ACC112 (cell line): Measurements from ENCODE around the gene OR10H3.

ENCODE experiments used
- H2AFZ ChIP-seq: fragments of 200-600 bp; sonication (generic); one replicate; pipeline ENCODE4 v1.6.0; 2017; ENCODE audit warnings: antibody characterized with exemption, low read length; ENCODE audit not compliant: unreplicated experiment
- H3K27ac ChIP-seq: fragments of 200-600 bp; sonication (generic); 2 replicates; pipeline ENCODE4 v1.5.1; 2014; ENCODE audit warnings: low read depth, mild to moderate bottlenecking, antibody characterized with exemption, low read length, moderate library complexity
- H3K27me3 ChIP-seq: fragments of 200-600 bp; sonication (generic); 2 replicates; pipeline ENCODE4 v1.6.1; 2014; ENCODE audit warnings: mild to moderate bottlenecking, antibody characterized with exemption, low read length, moderate library complexity, mixed read lengths; ENCODE audit not compliant: insufficient read depth
- H3K36me3 ChIP-seq: fragments of 200-600 bp; sonication (generic); 2 replicates; pipeline ENCODE4 v1.6.1; 2016; ENCODE audit warnings: mild to moderate bottlenecking, antibody characterized with exemption, low read length, moderate library complexity, mixed read lengths; ENCODE audit not compliant: insufficient read depth
- H3K4me1 ChIP-seq: fragments of 200-600 bp; sonication (generic); one replicate; pipeline ENCODE4 v1.6.1; 2016; ENCODE audit warnings: low read length, mixed read lengths; ENCODE audit not compliant: insufficient read depth, unreplicated experiment, control insufficient read depth
- H3K4me3 ChIP-seq: fragments of 200-600 bp; sonication (generic); 2 replicates; pipeline ENCODE4 v1.5.1; 2014; ENCODE audit warnings: mild to moderate bottlenecking, low read depth, low read length
- H3K79me2 ChIP-seq: fragments of 200-600 bp; sonication (generic); one replicate; pipeline ENCODE4 v1.6.0; 2016; ENCODE audit warnings: low read length; ENCODE audit not compliant: control insufficient read depth, unreplicated experiment, insufficient read depth

Gene OR10H3, protein sequence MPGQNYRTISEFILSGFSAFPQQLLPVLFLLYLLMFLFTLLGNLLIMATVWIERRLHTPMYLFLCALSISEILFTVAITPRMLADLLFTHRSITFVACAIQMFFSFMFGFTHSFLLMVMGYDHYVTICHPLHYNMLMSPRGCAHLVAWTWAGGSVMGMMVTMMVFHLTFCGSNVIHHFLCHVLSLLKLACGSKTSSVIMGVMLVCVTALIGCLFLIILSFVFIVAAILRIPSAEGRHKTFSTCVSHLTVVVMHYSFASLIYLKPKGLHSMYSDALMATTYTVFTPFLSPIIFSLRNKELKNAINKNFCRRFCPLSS

DNA sequence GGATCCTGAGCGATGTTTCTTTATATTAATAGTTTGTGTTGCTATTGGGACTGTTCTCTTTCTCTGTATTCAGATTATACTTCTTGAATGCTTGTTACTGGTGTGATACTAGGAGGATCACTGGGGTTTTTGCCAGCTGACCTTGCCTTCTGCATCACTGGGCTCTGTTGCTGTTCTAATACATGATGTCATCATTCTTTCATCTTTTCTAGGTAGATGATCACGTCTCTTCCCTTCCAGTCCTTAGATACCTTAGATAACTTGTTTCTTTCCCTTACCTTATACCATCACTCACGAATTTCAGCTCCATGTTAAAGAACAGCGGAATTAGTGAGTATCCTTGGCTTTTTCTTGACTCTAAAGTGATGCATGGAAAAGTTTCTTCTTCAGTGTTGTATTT lies at the start of gene OR10H3:
TSS of gene OR10H3 (plus strand) at position 264 of the 400 bp plus-strand sequence. CDS start 3,408 bp downstream, outside the sequence.
- Histone ChIP-seq H2AFZ (no peak within 1 kb of the TSS), H3K36me3 (no peaks in the 10 kb centered on the region), H3K27ac (no peak within 1 kb of the TSS), H3K27me3 (no peaks in the 10 kb centered on the region), H3K79me2 (no peaks in the 10 kb centered on the region), H3K4me3 (no peak within 1 kb of the TSS), H3K4me1 (no peaks in the 10 kb centered on the region)

DNA sequence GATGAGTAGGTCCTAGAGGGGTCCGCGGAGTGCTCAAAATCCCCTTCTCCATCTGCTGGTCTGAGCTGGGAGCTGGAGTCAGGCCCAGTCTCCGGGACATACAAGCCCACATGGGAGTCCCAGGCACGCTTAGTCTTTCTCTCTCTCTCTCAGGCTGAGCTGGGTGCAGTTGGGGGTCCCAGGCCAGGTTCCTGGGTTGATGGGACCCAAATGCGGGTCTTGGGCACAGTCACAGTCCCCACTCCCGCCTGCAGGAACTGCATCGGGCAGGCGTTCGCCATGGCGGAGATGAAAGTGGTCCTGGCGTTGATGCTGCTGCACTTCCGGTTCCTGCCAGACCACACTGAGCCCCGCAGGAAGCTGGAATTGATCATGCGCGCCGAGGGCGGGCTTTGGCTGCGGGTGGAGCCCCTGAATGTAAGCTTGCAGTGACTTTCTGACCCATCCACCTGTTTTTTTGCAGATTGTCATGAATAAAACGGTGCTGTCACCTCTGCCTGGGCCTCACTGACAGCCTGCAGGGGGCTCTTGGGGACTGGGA lies 41.1 kb upstream of the OR10H3 start:
- H3K4me3 ChIP-seq = no peak overlapping the region
- H3K27me3 ChIP-seq = no peaks in the 10 kb centered on the region
- no peaks in the 10 kb centered on the region for H3K79me2 ChIP-seq
- H3K27ac ChIP-seq = no peak overlapping the region
- H2AFZ ChIP-seq = no peak overlapping the region
- no peaks in the 10 kb centered on the region for H3K36me3 ChIP-seq
- no peaks in the 10 kb centered on the region for H3K4me1 ChIP-seq

DNA sequence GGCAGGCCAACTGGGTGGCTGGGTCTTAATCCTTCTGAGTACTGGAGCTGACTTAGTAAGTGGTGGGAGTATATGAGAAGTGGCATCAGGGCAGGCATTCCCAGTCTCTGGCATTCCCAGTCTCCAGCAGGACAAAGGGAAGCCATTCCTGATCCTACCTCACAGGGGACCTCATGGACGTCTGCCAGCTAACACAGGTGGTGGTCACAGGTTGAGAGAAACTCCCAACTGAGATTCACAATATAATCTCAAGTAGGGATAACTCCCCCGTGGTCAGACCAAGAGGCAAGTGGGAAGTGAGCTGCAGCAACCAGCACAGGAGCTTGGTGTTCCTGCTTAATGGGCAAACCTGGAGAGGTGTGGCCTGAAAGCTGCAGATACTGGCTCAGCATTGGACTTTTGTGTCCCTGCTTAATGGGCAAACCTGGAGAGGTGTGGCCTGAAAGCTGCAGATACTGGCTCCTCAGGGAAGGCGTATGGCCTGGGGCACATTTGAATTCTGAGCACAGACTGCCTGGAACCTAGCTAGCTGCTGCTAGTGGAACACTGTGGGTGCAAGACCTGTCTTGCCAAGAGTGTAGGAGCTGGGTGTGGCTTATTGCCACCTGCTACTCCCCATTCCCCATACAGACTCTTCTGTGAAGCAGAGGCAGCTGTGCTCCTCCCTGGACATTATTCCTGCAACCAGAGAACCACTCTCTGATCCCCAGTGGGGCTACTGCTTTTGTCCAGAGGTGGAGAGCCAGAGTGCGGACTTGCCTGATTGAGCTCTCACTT lies 35.8 kb upstream of the OR10H3 start:
- Histone ChIP-seq H3K27ac (no peak overlapping the region), H3K36me3 (no peaks in the 10 kb centered on the region), H2AFZ (no peak overlapping the region), H3K27me3 (no peaks in the 10 kb centered on the region), H3K4me3 (no peak overlapping the region), H3K79me2 (no peaks in the 10 kb centered on the region), H3K4me1 (no peaks in the 10 kb centered on the region)

DNA sequence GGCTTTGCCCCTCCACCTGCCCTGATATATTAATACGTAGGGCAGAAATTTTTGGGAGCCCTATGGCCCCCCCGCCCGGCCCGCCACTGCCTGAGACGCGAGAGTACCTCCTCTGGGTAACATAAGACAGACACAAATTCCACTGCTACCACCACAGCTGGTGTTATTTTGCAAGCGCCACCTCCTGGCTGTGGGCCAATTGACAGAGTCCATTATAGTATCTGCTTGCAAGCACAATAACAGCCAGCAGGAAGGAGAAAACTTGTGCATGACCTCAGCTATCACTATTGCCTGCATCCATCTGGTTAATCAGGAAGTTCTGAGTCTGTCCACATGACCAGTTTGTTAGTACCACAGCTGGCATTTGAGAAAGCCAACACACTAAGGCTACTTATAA lies 35.3 kb upstream of the OR10H3 start:
- Histone ChIP-seq H2AFZ (no peak overlapping the region), H3K79me2 (no peaks in the 10 kb centered on the region), H3K4me3 (no peak overlapping the region), H3K27ac (no peak overlapping the region), H3K36me3 (no peaks in the 10 kb centered on the region), H3K27me3 (no peaks in the 10 kb centered on the region), H3K4me1 (no peaks in the 10 kb centered on the region)

DNA sequence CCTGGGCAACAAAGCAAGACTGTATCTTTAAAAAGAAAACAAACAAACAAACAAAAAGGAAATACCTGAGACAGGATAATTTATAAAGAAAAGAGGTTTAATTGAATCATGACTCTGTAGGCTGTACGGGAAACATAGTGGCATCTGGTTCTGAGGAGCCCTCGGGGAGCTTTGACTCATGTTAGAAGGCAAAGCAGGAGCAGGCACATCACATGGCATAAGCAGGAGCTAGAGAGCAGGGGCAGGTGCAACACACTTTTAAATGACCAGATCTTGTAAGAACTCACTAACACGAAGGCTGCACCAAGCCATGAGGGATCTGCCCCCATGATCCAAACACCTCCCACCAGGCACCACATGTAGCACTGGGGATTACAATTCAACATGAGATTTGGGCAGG lies 23.1 kb upstream of the OR10H3 start:
- Histone ChIP-seq H3K4me1 (no peaks in the 10 kb centered on the region), H2AFZ (no peak overlapping the region), H3K79me2 (no peaks in the 10 kb centered on the region), H3K27ac (no peak overlapping the region), H3K27me3 (no peaks in the 10 kb centered on the region), H3K4me3 (no peak overlapping the region), H3K36me3 (no peaks in the 10 kb centered on the region)

DNA sequence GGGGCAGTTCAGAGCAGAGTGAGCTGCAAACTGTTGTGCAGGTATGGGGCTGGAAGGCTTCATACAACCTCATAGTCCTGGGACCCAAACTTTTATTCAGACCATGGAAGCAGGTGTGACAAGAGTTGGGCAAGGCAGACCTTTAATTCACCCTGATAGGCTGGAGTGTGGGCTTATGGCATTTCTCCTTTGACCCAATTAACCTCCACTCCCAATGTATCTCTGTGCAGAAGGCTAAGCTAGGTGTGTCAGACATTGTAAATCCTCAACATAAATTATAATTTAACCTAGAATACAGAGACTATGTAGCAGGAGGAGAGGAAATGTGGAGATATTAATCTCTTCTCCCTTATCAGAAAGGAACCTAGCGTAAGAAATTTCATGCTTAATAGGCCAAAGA lies 22.1 kb upstream of the OR10H3 start:
- H3K27ac ChIP-seq = no peak overlapping the region

DNA sequence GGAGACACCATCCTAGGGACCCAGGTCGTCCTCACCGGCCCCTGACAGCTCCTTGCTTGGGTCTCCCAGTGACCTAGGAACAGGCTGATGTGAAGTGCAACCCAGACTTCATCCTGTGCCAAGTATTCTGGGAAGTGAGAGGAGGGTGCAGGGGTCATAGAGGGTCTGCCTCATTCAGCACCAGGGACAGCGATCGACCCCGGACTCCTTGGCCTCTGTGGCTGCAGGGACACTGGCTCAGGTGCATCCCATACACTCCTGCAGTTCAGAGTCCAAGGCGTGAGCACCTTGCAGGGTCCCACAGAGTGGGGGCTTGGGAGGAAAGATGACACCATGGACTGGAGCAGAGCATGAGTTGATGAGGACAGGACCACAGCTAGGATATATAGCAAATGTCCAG lies 20.0 kb upstream of the OR10H3 start:
- Histone ChIP-seq H3K4me3 (no peak overlapping the region), H2AFZ (no peak overlapping the region), H3K36me3 (no peaks in the 10 kb centered on the region), H3K27me3 (no peaks in the 10 kb centered on the region), H3K27ac (no peak overlapping the region), H3K4me1 (no peaks in the 10 kb centered on the region), H3K79me2 (no peaks in the 10 kb centered on the region)

More for the DNA sequence above, 22.1 kb upstream of the OR10H3 start:
- Histone ChIP-seq H3K4me1 (no peaks in the 10 kb centered on the region), H3K36me3 (no peaks in the 10 kb centered on the region), H3K27me3 (no peaks in the 10 kb centered on the region), H3K4me3 (no peak overlapping the region), H2AFZ (no peak overlapping the region), H3K79me2 (no peaks in the 10 kb centered on the region)

DNA sequence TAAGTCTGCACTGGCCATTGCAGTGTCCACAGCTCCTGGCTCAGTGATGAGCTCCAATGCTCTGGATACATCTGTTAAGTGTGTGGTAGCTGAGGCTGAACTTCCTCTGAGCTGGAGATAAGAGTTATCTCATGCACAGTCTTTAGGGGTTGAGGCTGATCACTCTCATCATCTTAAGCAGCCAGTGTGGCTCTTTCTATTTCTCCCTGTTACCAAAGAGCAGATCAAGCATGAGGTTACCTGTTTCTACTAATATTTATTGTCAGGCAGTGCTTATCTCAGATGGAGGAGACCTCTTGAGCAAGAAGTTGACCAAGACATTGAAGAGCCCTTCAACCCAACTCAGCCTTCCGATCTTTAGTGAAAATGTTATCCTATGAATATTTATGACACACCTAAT lies 16.5 kb upstream of the OR10H3 start:
- Histone ChIP-seq H3K36me3 (no peaks in the 10 kb centered on the region), H3K27me3 (no peaks in the 10 kb centered on the region), H3K27ac (no peak overlapping the region), H2AFZ (no peak overlapping the region), H3K4me3 (no peak overlapping the region), H3K79me2 (no peaks in the 10 kb centered on the region), H3K4me1 (no peaks in the 10 kb centered on the region)

DNA sequence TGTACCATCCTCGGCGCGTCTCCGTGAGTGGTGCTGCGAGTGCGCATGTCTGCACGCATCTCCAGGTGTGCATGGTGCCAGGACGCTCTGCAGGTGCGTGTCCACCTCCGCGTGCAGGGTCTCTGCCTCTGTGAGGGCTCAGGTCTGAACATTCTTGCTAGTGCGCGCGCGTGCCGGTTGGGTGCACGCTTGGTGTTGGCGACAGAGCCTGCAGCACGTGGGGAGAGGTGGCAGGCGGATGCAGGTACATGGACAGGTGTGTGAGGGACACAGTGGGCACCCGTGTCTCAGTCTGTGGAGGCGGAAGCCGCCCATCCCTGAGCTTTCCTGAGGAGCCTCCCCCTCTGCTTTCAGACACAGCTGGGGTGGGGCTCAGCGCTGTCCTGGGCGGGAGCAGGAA lies 14.8 kb upstream of the OR10H3 start:
- Histone ChIP-seq H3K36me3 (no peaks in the 10 kb centered on the region), H2AFZ (no peak overlapping the region), H3K4me1 (no peaks in the 10 kb centered on the region), H3K27ac (no peak overlapping the region), H3K4me3 (no peak overlapping the region), H3K79me2 (no peaks in the 10 kb centered on the region), H3K27me3 (no peaks in the 10 kb centered on the region)

DNA sequence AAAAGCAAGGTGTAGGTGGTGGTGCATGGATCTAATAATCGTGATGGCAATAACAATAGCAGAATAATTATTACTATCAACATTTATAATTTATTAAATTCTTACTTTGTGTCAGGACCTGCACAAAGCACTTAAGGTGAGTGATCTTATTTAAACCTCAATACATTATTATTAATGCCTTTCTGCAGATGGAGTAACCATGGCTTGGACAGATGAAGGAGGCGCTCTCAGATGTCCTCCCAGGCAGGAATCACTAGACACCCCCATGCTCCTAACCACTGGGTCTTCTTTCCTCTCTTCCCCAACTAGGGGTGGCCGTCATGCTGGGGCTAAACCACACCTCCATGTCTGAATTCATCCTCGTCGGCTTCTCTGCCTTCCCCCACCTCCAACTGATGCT lies 10.1 kb upstream of the OR10H3 start, which contains the start of gene OR10H2:
TSS of gene OR10H2 (plus strand) at position 301 of the 400 bp plus-strand sequence. CDS start at position 321, 20 bp downstream.
- Histone ChIP-seq H3K27me3 (no peaks in the 10 kb centered on the region), H3K36me3 (no peaks in the 10 kb centered on the region), H3K4me3 (no peak within 1 kb of the TSS), H3K79me2 (no peaks in the 10 kb centered on the region), H3K4me1 (no peaks in the 10 kb centered on the region), H2AFZ (no peak within 1 kb of the TSS), H3K27ac (no peak within 1 kb of the TSS)
